Kidney glomerular epithelial cell (primary cell): ENCODE measurements around the gene SFPQ.
"Not testable (repeated sequence)": the region's sequence is repeated elsewhere in the genome, so short reads cannot be mapped to it uniquely, and the experiment has no call there.

ENCODE experiments used
- DNase-seq: peaks from one replicate; lab custom pipeline; 2025; lab: John Stamatoyannopoulos, UW

Gene SFPQ

GRCh38 chr1:35143737-35144508, 49.0 kb downstream of the SFPQ start:
- DNase-seq = no peak

GRCh38 chr1:35142728-35143127, 50.2 kb downstream of the SFPQ start:
- not testable (repeated sequence) for DNase-seq

DNA sequence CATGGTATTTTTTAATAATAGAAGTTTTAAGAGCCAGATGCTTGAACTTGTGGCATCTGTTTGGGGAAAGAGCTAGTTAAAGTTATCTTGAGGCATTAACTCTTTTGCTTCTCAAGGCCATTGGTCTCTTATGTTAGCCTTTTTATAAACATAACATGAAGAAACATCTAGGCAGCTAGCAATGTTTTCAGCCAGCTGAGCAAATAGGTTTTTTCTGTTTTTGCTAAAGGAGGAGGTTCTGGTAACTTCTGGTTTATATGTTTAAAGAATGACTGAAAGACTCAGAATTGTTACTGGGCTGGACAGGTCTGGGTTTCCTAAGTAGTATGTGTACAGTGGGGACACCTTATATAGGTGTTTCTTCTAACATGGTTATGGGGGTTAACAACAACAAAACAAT, 50.7 kb downstream of the SFPQ start:
- not testable (repeated sequence) for DNase-seq

DNA sequence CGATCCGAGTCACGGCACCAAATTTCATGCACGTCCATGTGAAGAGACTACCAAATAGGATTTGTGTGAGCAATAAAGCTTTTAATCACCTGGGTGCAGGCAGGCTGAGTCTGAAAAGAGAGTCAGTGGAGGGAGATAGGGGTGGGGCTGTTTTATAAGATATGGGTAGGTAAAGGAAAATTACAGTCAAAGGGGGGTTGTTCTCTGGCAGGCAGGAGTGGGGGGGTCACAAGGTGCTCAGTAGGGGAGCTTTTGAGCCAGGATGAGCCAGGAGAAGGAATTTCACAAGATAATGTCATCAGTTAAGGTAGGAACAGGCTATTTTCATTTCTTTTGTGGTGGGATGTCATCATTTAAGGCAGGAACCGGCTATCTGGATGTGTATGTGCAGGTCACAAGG, 55.4 kb downstream of the SFPQ start:
- DNase-seq = not testable (repeated sequence)

- no peak for DNase-seq
Measured at GRCh38 chr1:35136780-35137179, 56.2 kb downstream of the SFPQ start.
